Tibial artery (tissue), 4 donors: ENCODE results near the gene SLC44A4.

ENCODE experiments used
- DNase-seq, 2 donors: peaks; one replicate each; pipeline ENCODE4 v3.0.0-alpha.2; 2019
- H3K27ac ChIP-seq, 2 donors: fragments of 200-600 bp; sonication (generic) in 1 of 2; 1 replicate in 1 of 2; 2 replicates in 1 of 2; pipeline ENCODE4 v1.5.1; 2018 to 2019; ENCODE audit warnings: mild to moderate bottlenecking in 1 of 2
- H3K27me3 ChIP-seq, 2 donors: fragments of 200-600 bp; sonication (generic) in 1 of 2; one replicate each; pipeline versions ENCODE4 v1.5.1 to v1.6.0; 2016 to 2019
- H3K36me3 ChIP-seq, 3 donors: fragments of 200-600 bp; sonication (generic) in 2 of 3; one replicate each; pipeline ENCODE4 v1.5.1; 2016 to 2019; ENCODE audit warnings: mild to moderate bottlenecking in 2 of 3
- H3K4me1 ChIP-seq, 4 donors: fragments of 200-600 bp; sonication (generic) in 2 of 4; 1 replicate in 3 of 4; 2 replicates in 1 of 4; pipeline ENCODE4 v1.5.1; 2016 to 2019
- H3K4me3 ChIP-seq, 2 donors: fragments of 200-600 bp; sonication (generic) in 1 of 2; 1 replicate in 1 of 2; 2 replicates in 1 of 2; pipeline ENCODE4 v1.5.1; 2018 to 2019; ENCODE audit warnings: mild to moderate bottlenecking in 2 of 2
- H3K9me3 ChIP-seq, 3 donors: fragments of 200-600 bp; sonication (generic) in 1 of 3; one replicate each; pipeline ENCODE4 v1.5.1; 2016 to 2019
- CTCF ChIP-seq, 2 experiments: fragments of 200-600 bp in 1 of 2; fragments of 450-650 bp in 1 of 2; IDR thresholded peaks; one replicate each; pipeline ENCODE4 v1.5.1; 2017 to 2019; ENCODE audit warnings: antibody characterized with exemption in 2 of 2, mild to moderate bottlenecking in 1 of 2, moderate library complexity in 1 of 2
- intact Hi-C: fragments of 100-400 bp; cut with DNase I; formaldehyde crosslinking; loops from one replicate; pipeline ENCODE4 v1.15.0; 2023; ENCODE audit warnings: low total_unique reads

The SLC44A4 gene

GRCh38 chr6:31887173-31888007 lies 8.6 kb upstream of the SLC44A4 start:
- Histone ChIP-seq H3K9me3 (no peaks in the 10 kb centered on the region), H3K27ac (no peak overlapping the region), H3K36me3 (peaks cover 64 to 100% (median 81%) of the 10 kb centered on the region in 3 donors), H3K4me3 (no peak overlapping the region), H3K4me1 (no peaks in the 10 kb centered on the region), H3K27me3 (no peaks in the 10 kb centered on the region)
- DNase-seq: no peak
- no peak for TF ChIP-seq CTCF (IDR thresholded peaks at IDR 0.05)
- intact Hi-C loops: no loop called here

- peaks cover 61 to 100% (median 80%) of the 10 kb centered on the region in 3 donors for H3K36me3 ChIP-seq
- no peaks in the 10 kb centered on the region for H3K27me3 ChIP-seq
- no peaks in the 10 kb centered on the region for H3K4me1 ChIP-seq
- no peak for DNase-seq
- intact Hi-C loops: no loop called here
- no peak for TF ChIP-seq CTCF (IDR thresholded peaks at IDR 0.05)
- no peak overlapping the region for H3K4me3 ChIP-seq
- H3K9me3 ChIP-seq: no peaks in the 10 kb centered on the region
- no peak overlapping the region for H3K27ac ChIP-seq
Observed at GRCh38 chr6:31886541-31886991, 7.8 kb upstream of the SLC44A4 start.

- no peak overlapping the region for H3K27ac ChIP-seq
- intact Hi-C loops: no loop called here
- no peak overlapping the region for H3K4me3 ChIP-seq
- peaks cover 76 to 100% (median 89%) of the 10 kb centered on the region in 3 donors for H3K36me3 ChIP-seq
- TF ChIP-seq CTCF (IDR thresholded peaks at IDR 0.05): no peak
- no peak for DNase-seq
- no peaks in the 10 kb centered on the region for H3K4me1 ChIP-seq
- H3K9me3 ChIP-seq: no peaks in the 10 kb centered on the region
- no peaks in the 10 kb centered on the region for H3K27me3 ChIP-seq
Observed at GRCh38 chr6:31884528-31885035, 5.8 kb upstream of the SLC44A4 start.

GRCh38 chr6:31883676-31884075 lies 4.9 kb upstream of the SLC44A4 start:
- Histone ChIP-seq H3K9me3 (no peaks in the 10 kb centered on the region), H3K27ac (no peak overlapping the region), H3K36me3 (peaks cover 76 to 93% (median 81%) of the 10 kb centered on the region in 3 donors), H3K4me3 (no peak overlapping the region), H3K4me1 (no peaks in the 10 kb centered on the region), H3K27me3 (no peaks in the 10 kb centered on the region)
- no peak for DNase-seq
- TF ChIP-seq CTCF (IDR thresholded peaks at IDR 0.05): no peak
- intact Hi-C loops: no loop called here

GRCh38 chr6:31882344-31882743 lies 3.5 kb upstream of the SLC44A4 start:
- no peak overlapping the region for H3K4me3 ChIP-seq
- no peaks in the 10 kb centered on the region for H3K4me1 ChIP-seq
- H3K36me3 ChIP-seq: peaks cover 64 to 80% (median 69%) of the 10 kb centered on the region in 3 donors
- H3K27ac ChIP-seq: no peak overlapping the region
- no peaks in the 10 kb centered on the region for H3K27me3 ChIP-seq
- DNase-seq: no peak
- no peak for TF ChIP-seq CTCF (IDR thresholded peaks at IDR 0.05)
- intact Hi-C loops: no loop called here
- no peaks in the 10 kb centered on the region for H3K9me3 ChIP-seq
